GM23248 (cell line): ENCODE measurements around the gene CRISPLD2.

ENCODE experiments used
- EZH2 ChIP-seq: fragments of 200-600 bp; sonication (generic); IDR thresholded peaks from 2 replicates; pipeline ENCODE4 v1.6.1; 2018; ENCODE audit warnings: antibody characterized with exemption, mild to moderate bottlenecking; ENCODE audit not compliant: insufficient read depth, poor library complexity, severe bottlenecking
- EZH2phosphoT487 ChIP-seq: fragments of 200-600 bp; sonication (generic); IDR thresholded peaks from 2 replicates; pipeline ENCODE4 v1.6.1; 2018; ENCODE audit warnings: antibody characterized with exemption, moderate library complexity, mild to moderate bottlenecking, low read depth; ENCODE audit not compliant: insufficient read depth

DNA sequence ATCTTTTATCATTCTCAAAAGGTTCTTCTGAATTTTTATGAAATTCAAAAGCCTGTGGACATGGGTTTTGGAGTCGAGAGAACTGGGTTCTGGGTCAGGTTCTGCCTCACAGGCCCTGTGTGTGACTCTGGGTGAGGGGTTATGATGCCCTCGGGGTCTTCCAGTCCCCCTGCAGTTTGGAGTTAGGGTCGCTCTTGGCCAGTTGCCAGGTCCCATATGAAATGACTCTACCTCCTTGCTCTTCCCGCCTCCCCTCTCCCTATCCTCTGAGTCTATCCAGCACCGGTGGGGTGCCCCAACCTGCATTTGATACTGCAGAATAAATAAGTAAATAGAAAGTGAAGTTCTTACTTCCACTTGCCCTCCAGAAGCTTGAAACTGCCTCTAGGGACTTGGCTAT lies 137.4 kb downstream of the CRISPLD2 start:
- TF ChIP-seq EZH2 (no peak), EZH2phosphoT487 (no peak)
